NB4 (cell line): ENCODE measurements around the gene REPS2.

Source experiments
- DNase-seq: peaks from one replicate; pipeline ENCODE4 v3.0.0; 2010; ENCODE audit warnings: low read depth
- H3K4me3 ChIP-seq: one replicate; pipeline ENCODE4 v1.5.1; 2011; ENCODE audit warnings: mild to moderate bottlenecking, low read depth, low read length, moderate library complexity
- CTCF ChIP-seq: IDR thresholded peaks from one replicate; pipeline ENCODE4 v1.5.1; 2012; ENCODE audit warnings: low read depth, low read length
- MAX ChIP-seq: IDR thresholded peaks from 2 replicates; pipeline ENCODE4 v1.6.1; 2011; ENCODE audit warnings: low read depth, low read length
- MYC ChIP-seq: IDR thresholded peaks from 2 replicates; pipeline ENCODE4 v1.6.1; 2011; ENCODE audit warnings: low read depth, low read length
- POLR2A ChIP-seq: IDR thresholded peaks from 2 replicates; pipeline ENCODE4 v1.6.1; 2011; ENCODE audit warnings: mild to moderate bottlenecking; ENCODE audit not compliant: insufficient read length; ENCODE audit errors: extremely low read depth

REPS2 gene

GRCh38 chrX:17030092-17030491, 83.6 kb downstream of the REPS2 start:
- TF ChIP-seq POLR2A = no peak
- no peak for TF ChIP-seq MAX
- TF ChIP-seq CTCF = no peak
- no peak for TF ChIP-seq MYC
- DNase-seq = peak; percentile 38
- no peak overlapping the region for H3K4me3 ChIP-seq

GRCh38 chrX:17030580-17031270, 84.3 kb downstream of the REPS2 start:
- no peak for DNase-seq
- no peak overlapping the region for H3K4me3 ChIP-seq
- TF ChIP-seq CTCF = no peak
- no peak for TF ChIP-seq MYC
- no peak for TF ChIP-seq MAX
- TF ChIP-seq POLR2A = no peak

- TF ChIP-seq CTCF = no peak
- no peak for TF ChIP-seq POLR2A
- TF ChIP-seq MAX = no peak
- no peak for TF ChIP-seq MYC
- H3K4me3 ChIP-seq = no peak overlapping the region
- no peak for DNase-seq
Measured at GRCh38 chrX:17031827-17032226, 85.4 kb downstream of the REPS2 start.

GRCh38 chrX:17032351-17032750, 85.9 kb downstream of the REPS2 start:
- TF ChIP-seq MYC (no peak), CTCF (no peak), POLR2A (no peak), MAX (no peak)
- DNase-seq = no peak
- H3K4me3 ChIP-seq = no peak overlapping the region

- TF ChIP-seq POLR2A (no peak), MAX (no peak), CTCF (no peak), MYC (no peak)
- no peak for DNase-seq
- H3K4me3 ChIP-seq = no peak overlapping the region
Measured at GRCh38 chrX:17033225-17033624, 86.8 kb downstream of the REPS2 start.
